ENCODE results near the gene BCKDHA.
A peak's percentile ranks its signal among the peaks of the same experiment; 100 is the strongest.
"Not testable (repeated sequence)": the region's sequence is repeated elsewhere in the genome, so short reads cannot be mapped to it uniquely, and the experiment has no call there.

Gene BCKDHA

DNA sequence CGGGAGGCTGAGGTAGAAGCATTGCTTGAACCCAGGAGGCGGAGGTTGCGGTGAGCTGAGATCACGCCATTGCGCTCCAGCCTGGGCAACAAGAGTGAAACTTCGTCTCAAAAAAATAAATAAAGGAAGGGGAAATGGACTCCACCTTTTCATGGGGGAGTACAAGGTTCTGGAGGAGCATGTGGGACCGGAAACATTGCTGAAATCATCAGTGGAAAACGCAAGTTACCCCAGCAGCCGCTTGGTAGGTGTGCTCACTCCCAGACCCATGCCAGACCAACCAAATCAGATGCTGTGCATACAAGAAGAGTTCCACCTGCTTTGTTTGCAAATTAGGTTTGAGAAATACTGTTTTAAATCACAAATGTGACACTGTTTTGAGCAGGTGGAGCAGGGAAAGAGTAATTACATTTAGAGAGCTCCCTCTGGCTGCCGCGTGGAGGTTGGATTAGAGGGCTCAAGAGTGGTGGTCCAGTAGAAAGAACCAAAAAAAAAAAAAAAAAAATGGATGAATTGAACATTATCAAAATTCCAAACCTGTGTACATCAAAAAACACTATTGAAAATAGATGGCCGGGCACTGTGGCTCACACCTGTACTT, 50.2 kb downstream of the BCKDHA start:
- no peak for DNase-seq (ENCODE audit: low read depth, low spot score)
- Histone ChIP-seq H3K4me3 (ENCODE audit: low read length) (no peak overlapping the region), H3K4me1 (ENCODE audit: control insufficient read depth, insufficient read depth, low read length) (no peaks in the 10 kb centered on the region), H3K36me3 (ENCODE audit: control insufficient read depth, insufficient read depth, low read length) (no peaks in the 10 kb centered on the region), H3K27me3 (ENCODE audit: control insufficient read depth, insufficient read depth, low read length) (no peaks in the 10 kb centered on the region; the same call in 1 of the 2 replicates), H3K27ac (ENCODE audit: low read length) (no peak overlapping the region), H3K9me3 (ENCODE audit: control insufficient read depth, insufficient read depth, low read length) (no peaks in the 10 kb centered on the region)
- no CpG with 5 or more reads among the region's 12 CpGs for WGBS (ENCODE audit: insufficient coverage, insufficient read length)

DNA sequence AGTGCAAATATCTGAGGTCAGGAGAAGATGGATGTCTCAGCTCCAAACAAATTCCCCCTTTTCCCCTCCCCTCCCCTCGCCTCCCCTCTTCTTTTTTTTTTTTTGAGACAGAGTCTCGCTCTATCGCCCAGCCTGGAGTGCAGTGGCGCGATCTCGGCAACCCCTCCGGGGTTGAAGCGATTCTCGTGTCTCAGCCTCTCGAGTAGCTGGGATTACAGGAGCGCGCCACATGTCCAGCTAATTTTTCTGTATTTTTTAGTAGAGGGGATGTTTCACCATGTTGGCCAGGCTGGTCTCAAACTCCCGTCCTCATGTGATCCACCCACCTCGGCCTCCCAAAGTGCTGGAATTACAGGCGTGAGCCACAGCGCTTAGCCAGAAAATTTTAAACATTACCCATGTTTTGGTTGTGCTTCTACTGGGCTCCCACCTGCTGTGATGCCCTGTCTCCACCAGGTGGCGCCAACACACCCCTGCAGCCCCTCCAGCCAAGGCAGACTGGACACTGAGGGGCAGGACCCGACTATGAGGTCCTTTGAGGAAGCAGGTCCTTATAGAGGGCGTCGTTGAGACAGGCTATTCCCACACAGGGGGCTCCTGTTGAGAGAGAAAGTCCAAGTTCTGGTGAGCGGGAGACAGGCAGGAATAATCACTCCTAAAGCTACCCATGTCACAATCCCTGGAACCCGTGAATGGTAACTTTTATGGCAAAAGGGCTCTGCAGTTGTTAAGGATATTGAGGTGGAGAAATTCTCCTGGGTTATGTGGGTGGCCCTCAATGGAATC, 51.7 kb downstream of the BCKDHA start:
- Histone ChIP-seq H3K27ac (ENCODE audit: low read length) (no peak overlapping the region), H3K9me3 (ENCODE audit: control insufficient read depth, insufficient read depth, low read length) (no peaks in the 10 kb centered on the region), H3K4me1 (ENCODE audit: control insufficient read depth, insufficient read depth, low read length) (no peaks in the 10 kb centered on the region), H3K4me3 (ENCODE audit: low read length) (no peak overlapping the region), H3K36me3 (ENCODE audit: control insufficient read depth, insufficient read depth, low read length) (no peaks in the 10 kb centered on the region), H3K27me3 (ENCODE audit: control insufficient read depth, insufficient read depth, low read length) (no peaks in the 10 kb centered on the region; the same call in 1 of the 2 replicates)
- peak; percentile 82 for DNase-seq (ENCODE audit: low read depth, low spot score)
- no CpG with 5 or more reads among the region's 22 CpGs for WGBS (ENCODE audit: insufficient coverage, insufficient read length)

DNA sequence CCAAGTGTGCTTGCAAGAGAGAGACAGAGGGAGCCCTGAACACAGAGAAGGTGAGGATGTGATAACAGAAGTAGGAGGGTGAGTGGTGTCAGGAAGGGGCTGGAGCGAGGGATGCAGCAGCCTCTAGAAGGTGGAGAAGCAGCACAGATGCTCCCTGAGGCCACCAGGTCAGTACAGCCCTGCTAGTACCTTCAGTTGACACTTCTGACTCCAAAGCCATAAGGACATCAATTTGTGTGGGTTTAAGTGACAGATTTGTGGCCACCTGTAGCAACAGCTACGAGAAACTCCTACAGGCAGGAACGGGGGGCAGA, 52.2 kb downstream of the BCKDHA start:
- no peak for DNase-seq (ENCODE audit: low read depth, low spot score)
- WGBS (ENCODE audit: insufficient coverage, insufficient read length): no CpG with 5 or more reads among the region's 3 CpGs
- no peaks in the 10 kb centered on the region; the same call in 1 of the 2 replicates for H3K27me3 ChIP-seq (ENCODE audit: control insufficient read depth, insufficient read depth, low read length)
- no peaks in the 10 kb centered on the region for H3K9me3 ChIP-seq (ENCODE audit: control insufficient read depth, insufficient read depth, low read length)
- no peak overlapping the region for H3K4me3 ChIP-seq (ENCODE audit: low read length)
- H3K4me1 ChIP-seq (ENCODE audit: control insufficient read depth, insufficient read depth, low read length): no peaks in the 10 kb centered on the region
- H3K36me3 ChIP-seq (ENCODE audit: control insufficient read depth, insufficient read depth, low read length): no peaks in the 10 kb centered on the region
- H3K27ac ChIP-seq (ENCODE audit: low read length): no peak overlapping the region

DNA sequence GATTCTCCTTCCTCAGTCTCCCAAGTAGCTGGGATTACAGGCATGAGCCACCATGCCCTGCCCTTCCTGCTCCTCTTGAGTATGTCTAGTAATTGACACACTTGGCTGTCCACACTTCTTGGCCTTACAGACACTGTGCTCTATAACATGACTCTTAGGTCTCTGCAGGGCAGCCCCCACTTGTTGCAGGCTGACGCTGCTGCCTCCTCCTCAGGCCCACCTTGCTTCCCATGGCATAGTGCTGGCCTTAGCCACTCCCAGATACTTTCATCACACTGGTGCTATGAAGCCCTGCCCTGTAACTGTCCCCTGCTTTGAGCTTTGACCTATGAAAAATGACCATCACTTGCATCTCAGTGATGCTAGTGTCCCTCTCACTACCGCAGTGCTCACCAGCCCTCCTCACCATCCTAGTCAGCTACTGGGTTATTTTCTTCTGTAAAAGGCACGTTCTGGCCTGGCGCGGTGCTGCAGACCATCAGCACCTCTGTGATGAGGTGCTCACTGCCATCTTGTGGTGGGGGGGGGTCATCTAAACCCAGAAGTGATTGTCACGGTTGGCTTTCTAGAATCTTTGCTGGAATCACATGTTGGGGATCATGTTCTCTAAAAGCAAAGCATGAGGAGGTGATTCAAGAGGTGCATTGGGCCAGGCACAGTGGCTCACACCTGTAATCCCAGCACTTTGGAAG, 55.1 kb downstream of the BCKDHA start:
- Histone ChIP-seq H3K4me1 (ENCODE audit: control insufficient read depth, insufficient read depth, low read length) (no peaks in the 10 kb centered on the region), H3K4me3 (ENCODE audit: low read length) (no peak overlapping the region), H3K36me3 (ENCODE audit: control insufficient read depth, insufficient read depth, low read length) (no peaks in the 10 kb centered on the region), H3K9me3 (ENCODE audit: control insufficient read depth, insufficient read depth, low read length) (no peaks in the 10 kb centered on the region), H3K27ac (ENCODE audit: low read length) (no peak overlapping the region), H3K27me3 (ENCODE audit: control insufficient read depth, insufficient read depth, low read length) (no peaks in the 10 kb centered on the region; the same call in 1 of the 2 replicates)
- DNase-seq (ENCODE audit: low read depth, low spot score): no peak
- no CpG with 5 or more reads among the region's 6 CpGs for WGBS (ENCODE audit: insufficient coverage, insufficient read length)

DNA sequence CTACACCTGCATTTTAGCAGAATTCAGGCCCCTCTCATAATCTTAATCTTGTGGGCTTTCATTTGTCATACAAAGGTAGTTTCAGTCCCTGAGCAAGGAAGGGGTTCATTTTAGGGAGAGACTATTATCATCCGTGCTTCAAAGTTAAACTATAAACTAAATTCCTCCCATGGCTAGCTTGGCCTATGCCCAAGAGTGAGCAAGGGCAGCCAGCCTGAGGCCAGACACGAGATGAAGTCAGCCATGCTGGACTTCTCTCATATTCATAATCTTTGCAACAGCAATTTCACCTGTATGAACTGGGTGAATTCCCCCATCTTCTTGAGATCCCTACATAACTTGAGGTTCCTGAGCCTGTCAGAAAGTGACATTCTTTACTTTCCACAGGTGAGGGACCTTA, 58.3 kb downstream of the BCKDHA start:
- no peak overlapping the region for H3K27ac ChIP-seq (ENCODE audit: low read length)
- no peaks in the 10 kb centered on the region for H3K36me3 ChIP-seq (ENCODE audit: control insufficient read depth, insufficient read depth, low read length)
- no peaks in the 10 kb centered on the region for H3K9me3 ChIP-seq (ENCODE audit: control insufficient read depth, insufficient read depth, low read length)
- no peak for DNase-seq (ENCODE audit: low read depth, low spot score)
- H3K27me3 ChIP-seq (ENCODE audit: control insufficient read depth, insufficient read depth, low read length): no peaks in the 10 kb centered on the region
- H3K4me3 ChIP-seq (ENCODE audit: low read length): no peak overlapping the region
- WGBS (ENCODE audit: insufficient coverage, insufficient read length): no CpG with 5 or more reads among the region's 2 CpGs
- no peaks in the 10 kb centered on the region for H3K4me1 ChIP-seq (ENCODE audit: control insufficient read depth, insufficient read depth, low read length)

DNA sequence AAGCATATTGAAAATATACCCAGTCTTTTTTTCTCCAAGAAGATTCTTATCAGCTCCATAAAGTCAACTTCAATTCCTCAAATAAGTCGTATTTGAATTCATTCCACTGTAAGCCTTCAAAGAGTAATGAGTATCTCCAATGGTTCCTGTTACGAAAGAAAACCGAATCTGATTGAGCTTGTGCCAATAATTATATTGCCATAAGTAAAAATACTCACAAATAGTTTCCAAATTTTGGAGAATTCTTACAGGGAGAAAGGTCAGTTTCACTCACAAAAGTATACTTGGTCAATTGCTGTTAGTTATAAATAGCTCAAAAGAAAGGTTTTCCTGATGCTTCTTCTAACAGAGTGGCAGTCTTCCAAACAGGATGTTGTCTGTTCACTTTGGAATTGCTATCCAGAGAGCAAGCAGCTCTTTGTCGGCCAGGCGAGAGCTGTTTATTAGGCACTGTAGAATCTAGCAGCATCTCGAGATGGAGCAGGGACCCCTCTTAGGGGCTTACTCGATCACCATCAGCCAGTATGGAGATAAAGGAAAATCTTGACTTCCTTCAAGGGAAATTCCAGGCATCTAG, 58.8 kb downstream of the BCKDHA start:
- Histone ChIP-seq H3K4me1 (ENCODE audit: control insufficient read depth, insufficient read depth, low read length) (no peaks in the 10 kb centered on the region), H3K9me3 (ENCODE audit: control insufficient read depth, insufficient read depth, low read length) (no peaks in the 10 kb centered on the region), H3K4me3 (ENCODE audit: low read length) (no peak overlapping the region), H3K27me3 (ENCODE audit: control insufficient read depth, insufficient read depth, low read length) (no peaks in the 10 kb centered on the region), H3K27ac (ENCODE audit: low read length) (no peak overlapping the region), H3K36me3 (ENCODE audit: control insufficient read depth, insufficient read depth, low read length) (no peaks in the 10 kb centered on the region)
- WGBS (ENCODE audit: insufficient coverage, insufficient read length): no CpG with 5 or more reads among the region's 7 CpGs
- DNase-seq (ENCODE audit: low read depth, low spot score): no peak

DNA sequence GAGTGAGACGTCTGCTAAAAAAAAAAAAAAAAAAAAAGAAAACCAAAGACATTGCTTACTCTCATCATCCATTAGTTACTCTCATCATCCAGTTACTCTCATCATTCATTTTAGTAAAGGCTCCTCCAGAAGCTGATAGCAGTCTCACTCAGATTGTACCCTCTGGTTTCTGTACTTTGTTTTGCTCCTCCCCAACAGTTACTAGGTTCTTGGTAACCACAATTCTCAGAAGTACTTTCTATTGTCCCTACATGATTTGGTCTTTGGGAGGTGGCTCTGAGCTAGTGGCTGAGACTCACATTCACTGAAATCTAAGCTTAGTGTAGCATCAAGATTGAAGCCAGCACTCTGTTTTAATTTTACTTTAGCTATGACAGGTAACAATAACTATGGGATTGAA, 59.6 kb downstream of the BCKDHA start:
- Histone ChIP-seq H3K27ac (ENCODE audit: low read length) (no peak overlapping the region), H3K4me3 (ENCODE audit: low read length) (no peak overlapping the region), H3K27me3 (ENCODE audit: control insufficient read depth, insufficient read depth, low read length) (no peaks in the 10 kb centered on the region), H3K36me3 (ENCODE audit: control insufficient read depth, insufficient read depth, low read length) (no peaks in the 10 kb centered on the region), H3K4me1 (ENCODE audit: control insufficient read depth, insufficient read depth, low read length) (no peaks in the 10 kb centered on the region), H3K9me3 (ENCODE audit: control insufficient read depth, insufficient read depth, low read length) (no peaks in the 10 kb centered on the region)
- no peak for DNase-seq (ENCODE audit: low read depth, low spot score)
- no CpG with 5 or more reads among the region's 1 CpG for WGBS (ENCODE audit: insufficient coverage, insufficient read length)

DNA sequence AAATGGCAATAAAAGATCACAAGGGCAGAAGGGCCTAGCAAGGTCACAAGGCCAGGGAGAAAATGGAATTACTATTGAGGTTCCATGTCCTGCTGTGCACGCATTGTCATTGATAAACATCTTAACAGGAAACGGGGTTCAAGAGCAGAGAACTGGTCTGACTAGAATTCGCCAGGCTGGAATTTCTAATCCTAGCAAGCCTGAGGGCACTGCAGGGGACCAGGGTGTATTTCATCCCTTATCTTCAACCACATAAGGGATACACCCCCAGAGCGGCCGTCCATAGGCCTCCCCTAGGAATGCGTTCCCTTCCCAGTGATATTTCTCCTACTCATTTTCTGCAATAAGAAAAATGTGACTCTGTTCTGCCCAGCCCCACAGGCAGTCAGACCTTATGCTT, 64.9 kb downstream of the BCKDHA start:
- no peak overlapping the region for H3K27ac ChIP-seq (ENCODE audit: low read length)
- H3K27me3 ChIP-seq (ENCODE audit: control insufficient read depth, insufficient read depth, low read length): no peaks in the 10 kb centered on the region
- no peaks in the 10 kb centered on the region for H3K4me1 ChIP-seq (ENCODE audit: control insufficient read depth, insufficient read depth, low read length)
- H3K9me3 ChIP-seq (ENCODE audit: control insufficient read depth, insufficient read depth, low read length): peaks cover 1% of the 10 kb centered on the region; the same call in 1 of the 2 replicates
- H3K4me3 ChIP-seq (ENCODE audit: low read length): no peak overlapping the region
- DNase-seq (ENCODE audit: low read depth, low spot score): no peak
- no peaks in the 10 kb centered on the region for H3K36me3 ChIP-seq (ENCODE audit: control insufficient read depth, insufficient read depth, low read length)
- no CpG with 5 or more reads among the region's 6 CpGs for whole genome bisulfite sequencing (ENCODE audit: insufficient coverage, insufficient read length)

DNA sequence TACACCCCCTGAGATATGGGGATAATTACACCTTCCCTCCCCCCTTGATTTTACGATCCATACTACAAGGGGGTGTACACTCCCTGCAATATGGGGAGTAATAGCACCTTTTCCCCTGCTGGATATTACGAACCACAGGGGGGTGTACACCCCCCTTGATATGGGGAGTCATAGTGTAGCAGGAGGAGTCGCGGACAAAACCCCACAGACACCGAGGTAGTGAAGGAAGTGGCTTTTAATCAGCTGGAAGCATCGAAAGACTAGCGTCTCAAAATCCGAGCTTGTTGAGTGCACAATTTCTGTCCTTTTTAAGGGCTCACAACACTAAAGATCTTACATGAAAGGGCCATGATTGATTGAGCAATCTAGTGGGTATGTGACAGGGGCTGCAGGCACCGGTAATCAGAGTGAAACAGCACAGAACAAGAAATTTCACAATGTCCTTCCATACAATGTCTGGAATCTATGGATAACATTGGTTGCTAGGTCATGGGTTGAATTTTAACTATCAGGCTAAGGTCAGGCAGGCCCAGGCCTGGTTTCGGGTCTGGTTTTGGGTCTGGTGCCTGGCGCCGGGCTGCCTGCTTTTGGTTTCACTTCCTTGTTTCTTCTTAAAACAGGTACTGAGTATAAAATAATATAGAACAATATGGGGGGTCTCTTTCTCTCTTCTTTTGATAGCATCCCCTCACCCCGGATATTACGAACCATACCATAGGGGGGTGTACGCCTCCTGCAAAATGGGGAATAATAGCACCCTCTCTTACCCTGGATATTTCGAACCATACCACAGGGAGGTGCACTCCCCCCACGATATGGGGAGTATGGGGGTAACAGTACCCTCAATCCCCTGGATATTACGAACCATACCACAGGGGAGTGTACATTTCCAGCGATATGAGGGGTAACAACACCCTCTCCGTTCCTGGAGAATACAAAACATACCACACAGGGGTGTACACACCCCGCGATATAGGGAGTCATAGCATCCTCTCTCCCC, 65.9 kb downstream of the BCKDHA start:
- H3K27me3 ChIP-seq (ENCODE audit: control insufficient read depth, insufficient read depth, low read length); H3K9me3 ChIP-seq (ENCODE audit: control insufficient read depth, insufficient read depth, low read length); H3K36me3 ChIP-seq (ENCODE audit: control insufficient read depth, insufficient read depth, low read length); H3K4me1 ChIP-seq (ENCODE audit: control insufficient read depth, insufficient read depth, low read length); DNase-seq (ENCODE audit: low read depth, low spot score); H3K27ac ChIP-seq (ENCODE audit: low read length); H3K4me3 ChIP-seq (ENCODE audit: low read length): not testable (repeated sequence)
- WGBS (ENCODE audit: insufficient coverage, insufficient read length): no CpG with 5 or more reads among the region's 22 CpGs
